ENCODE data around the gene ZNF569. TPM values are rescaled to one million over a fixed set of nuclear protein-coding genes. Genes with fewer than 3 reads are reported as not detected.

Gene ZNF569
- total and polyA plus RNA-seq, 2 of the 13 experiments (the other 11 are each of a cell fraction or from before 2014, with no cell fraction given) = 1.4 to 5.7 TPM

- intact Hi-C loops (cut with micrococcal nuclease; ENCODE audit: unreplicated experiment) = no loop called here
- DNase-seq (ENCODE audit: low spot score) (no peak), FAIRE-seq (no peak), ATAC-seq (no peak)
- Histone ChIP-seq H3K4me1 (ENCODE audit: insufficient read depth, low read length) (no peaks in the 10 kb centered on the region), H3K79me2 (ENCODE audit: insufficient read depth, low read length) (no peaks in the 10 kb centered on the region), H4K20me1 (ENCODE audit: insufficient read depth, low read length) (no peaks in the 10 kb centered on the region), H3K36me3 (replicated peaks in 1 of 2; ENCODE audit: control insufficient read depth in 1 of 2, insufficient read depth in 2 of 2, low read length in 2 of 2) (peaks cover 2 to 19% of the 10 kb centered on the region in 2 experiments; a peak in 2 of 5 replicates), H3K27me3 (ENCODE audit: control insufficient read depth in 1 of 2, insufficient read depth in 2 of 2, low read length in 2 of 2) (no peaks in the 10 kb centered on the region), H3K4me3 (replicated peaks in 1 of 3; ENCODE audit: insufficient read depth in 1 of 3, low read depth in 2 of 3, low read length in 3 of 3) (no peak overlapping the region), H3K9ac (ENCODE audit: insufficient read depth, low read depth, low read length) (no peak overlapping the region), H3K27ac (ENCODE audit: extremely low read length, insufficient read depth, low read length) (no peak overlapping the region), H3K4me2 (ENCODE audit: low read depth, low read length) (no peak overlapping the region), H2AFZ (ENCODE audit: low read length) (no peak overlapping the region), H3K9me3 (ENCODE audit: low read length) (peaks cover 92% of the 10 kb centered on the region)
- in situ Hi-C loops (cut with HindIII; ENCODE audit: extremely low pct_ligation_motif_present, low pct_unique_long_range_greater_than_20kb) = no loop called here
- no TSS peak for BruUV-seq (replicated peaks)
- ChIA-PET CTCF (ENCODE audit: low intra/inter-chr PET ratio, low total read pairs) (no interaction called here), POLR2A (no interaction called here)
- WGBS (ENCODE audit: low lambda C conversion rate) = 100% methylated on average over 4 of the region's 4 CpGs
- TF ChIP-seq ADNP (CRISPR knock-in tag; IDR thresholded peaks at IDR 0.05) (no peak), ZBTB39 (CRISPR knock-in tag; IDR thresholded peaks at IDR 0.05) (no peak), ZBTB37 (CRISPR knock-in tag; IDR thresholded peaks at IDR 0.05) (no peak), REXO4 (CRISPR knock-in tag; IDR thresholded peaks at IDR 0.05; ENCODE audit: borderline replicate concordance) (no peak)
Observed at GRCh38 chr19:37389234-37389633, 78.0 kb downstream of the ZNF569 start.

All from HepG2 (cell line).